GM23338 (cell line): ENCODE data around the gene USPL1. TPM values are rescaled to one million over a fixed set of nuclear protein-coding genes. Genes with fewer than 3 reads are reported as not detected.

Experiments used
- ATAC-seq: fragments of 200-7000 bp; cut with Tn5 transposase; 3 replicates; pipeline ENCODE4 v1.9.1; 2020
- DNase-seq: peaks from one replicate; pipeline ENCODE4 v3.0.0-alpha.2; 2015; ENCODE audit warnings: low spot score
- H2AFZ ChIP-seq: fragments of 200-600 bp; sonication (generic); 2 replicates; pipeline ENCODE4 v1.8.0; 2016; ENCODE audit warnings: antibody characterized with exemption, mild to moderate bottlenecking, moderate library complexity
- H3F3A ChIP-seq: fragments of 200-600 bp; sonication (generic); replicated peaks from 2 replicates; pipeline ENCODE4 v1.8.0; 2017; ENCODE audit warnings: antibody characterized with exemption, mixed run types, low read depth
- H3K27ac ChIP-seq: fragments of 200-600 bp; sonication (generic); 2 replicates; pipeline ENCODE4 v1.6.1; 2016; ENCODE audit warnings: low read depth
- H3K27me3 ChIP-seq: fragments of 200-600 bp; sonication (generic); 2 replicates; pipeline ENCODE4 v1.8.0; 2016; ENCODE audit warnings: mild to moderate bottlenecking, mixed run types, moderate library complexity; ENCODE audit not compliant: insufficient read depth
- H3K36me3 ChIP-seq: fragments of 200-600 bp; sonication (generic); 2 replicates; pipeline ENCODE4 v1.8.0; 2016; ENCODE audit warnings: mild to moderate bottlenecking; ENCODE audit not compliant: insufficient read depth
- H3K4me1 ChIP-seq: fragments of 200-600 bp; sonication (generic); 2 replicates; pipeline ENCODE4 v1.8.0; 2016; ENCODE audit warnings: mild to moderate bottlenecking, moderate library complexity; ENCODE audit not compliant: insufficient read depth
- H3K4me2 ChIP-seq: fragments of 200-600 bp; sonication (generic); 2 replicates; pipeline ENCODE4 v1.7.1; 2017; ENCODE audit warnings: mixed run types
- H3K4me3 ChIP-seq: fragments of 200-600 bp; sonication (generic); 2 replicates; pipeline ENCODE4 v1.6.1; 2016; ENCODE audit warnings: mixed run types
- H3K79me2 ChIP-seq: fragments of 200-600 bp; sonication (generic); replicated peaks from 2 replicates; pipeline ENCODE4 v1.8.0; 2017; ENCODE audit warnings: mild to moderate bottlenecking; ENCODE audit not compliant: insufficient read depth
- H3K9me2 ChIP-seq: fragments of 200-600 bp; sonication (generic); 2 replicates; pipeline ENCODE4 v1.8.0; 2017; ENCODE audit not compliant: insufficient read depth
- H4K20me1 ChIP-seq: fragments of 200-600 bp; sonication (generic); replicated peaks from 2 replicates; pipeline ENCODE4 v1.8.0; 2017; ENCODE audit warnings: mild to moderate bottlenecking; ENCODE audit not compliant: insufficient read depth
- H3K27ac Mint-ChIP-seq: 2 replicates; pipeline ENCODE4 v1.8.0; 2020; ENCODE audit warnings: inconsistent platforms, mild to moderate bottlenecking, moderate library complexity, mixed read lengths
- H3K27me3 Mint-ChIP-seq: 3 replicates; pipeline ENCODE4 v1.8.0; 2022; ENCODE audit warnings: low read depth, mild to moderate bottlenecking, moderate library complexity, mixed read lengths, inconsistent platforms; ENCODE audit not compliant: insufficient read depth, poor library complexity
- H3K36me3 Mint-ChIP-seq: 3 replicates; pipeline ENCODE4 v1.8.0; 2021; ENCODE audit warnings: low read depth, mild to moderate bottlenecking, inconsistent platforms, moderate library complexity, mixed read lengths
- H3K4me1 Mint-ChIP-seq: 3 replicates; pipeline ENCODE4 v1.8.0; 2020; ENCODE audit warnings: mild to moderate bottlenecking, inconsistent platforms, mixed read lengths
- H3K4me3 Mint-ChIP-seq: 3 replicates; pipeline ENCODE4 v1.8.0; 2021; ENCODE audit warnings: moderate library complexity, mild to moderate bottlenecking, inconsistent platforms, mixed read lengths
- H3K9me3 Mint-ChIP-seq: 3 replicates; pipeline ENCODE4 v1.8.0; 2020; ENCODE audit warnings: moderate library complexity, mild to moderate bottlenecking, inconsistent platforms, mixed read lengths
- CREB1 ChIP-seq: fragments of 250-450 bp; sonication (Bioruptor Pico); IDR thresholded peaks from 2 replicates; pipeline ENCODE4 v1.5.0; 2020; ENCODE audit warnings: low read depth, mild to moderate bottlenecking, moderate library complexity
- CTCF ChIP-seq, 2 experiments: fragments of 200-600 bp in 1 of 2; sonication (generic) in 1 of 2; conservative IDR thresholded peaks; 2 replicates each; pipeline versions ENCODE4 v1.5.1 to v1.6.1; 2016 to 2017; ENCODE audit warnings: antibody characterized with exemption in 2 of 2, low read depth in 2 of 2, mild to moderate bottlenecking in 2 of 2, moderate library complexity in 1 of 2
- ETS1 ChIP-seq: IDR thresholded peaks from 2 replicates; pipeline ENCODE4 v1.6.1; 2016; ENCODE audit warnings: antibody characterized with exemption
- EZH2 ChIP-seq: fragments of 200-600 bp; sonication (generic); IDR thresholded peaks from one replicate; pipeline ENCODE4 v1.8.0; 2017; ENCODE audit warnings: antibody characterized with exemption, mild to moderate bottlenecking, low read depth; ENCODE audit not compliant: unreplicated experiment
- EZH2phosphoT487 ChIP-seq: fragments of 200-600 bp; sonication (generic); IDR thresholded peaks from one replicate; pipeline ENCODE4 v1.8.1; 2018; ENCODE audit warnings: antibody characterized with exemption; ENCODE audit not compliant: unreplicated experiment
- JUNB ChIP-seq: IDR thresholded peaks from one replicate; pipeline ENCODE4 v1.6.1; 2016; ENCODE audit warnings: antibody characterized with exemption; ENCODE audit not compliant: unreplicated experiment
- NANOG ChIP-seq: IDR thresholded peaks from 2 replicates; pipeline ENCODE4 v1.6.1; 2016; ENCODE audit warnings: antibody characterized with exemption, borderline replicate concordance
- REST ChIP-seq: IDR thresholded peaks from one replicate; pipeline ENCODE4 v1.6.1; 2018; ENCODE audit warnings: antibody characterized with exemption; ENCODE audit not compliant: unreplicated experiment
- STAT1 ChIP-seq: IDR thresholded peaks from one replicate; pipeline ENCODE4 v1.6.1; 2016; ENCODE audit warnings: antibody characterized with exemption; ENCODE audit not compliant: unreplicated experiment
- ZNF331 ChIP-seq: fragments of 250-450 bp; sonication (Bioruptor Pico); IDR thresholded peaks from 2 replicates; pipeline ENCODE4 v1.5.0; 2020; ENCODE audit warnings: low read depth, mild to moderate bottlenecking, moderate library complexity
- polyA plus RNA-seq: library from polyadenylated mRNA; unstranded; fragments of >200 nt; fragmentation: Nextera tagmentation; extraction: Ambion mirVana; gene quantifications from 2 replicates; pipeline ENCODE4 v1.2.1, GENCODE V29; 2016
- total RNA-seq: library from RNA; depleted of rRNA; stranded (reverse); fragments of >200 nt; shearing (Covaris generic); gene quantifications from 2 replicates; pipeline ENCODE4 v1.2.3, GENCODE V29; 2014

USPL1 gene
- total and polyA plus RNA-seq, 2 experiments from 2014 or later = 12.4 to 24.1 TPM

- TF ChIP-seq CTCF (conservative IDR thresholded peaks at IDR 0.05; ENCODE audit: low read depth in 2 of 2) (no peak), CREB1 (no peak), EZH2 (no peak), EZH2phosphoT487 (no peak), NANOG (no peak), ZNF331 (no peak), ETS1 (no peak), REST (no peak)
These were observed 33.5 kb upstream of the USPL1 start (continued) for GRCh38 chr13:30584051-30584731.

DNA sequence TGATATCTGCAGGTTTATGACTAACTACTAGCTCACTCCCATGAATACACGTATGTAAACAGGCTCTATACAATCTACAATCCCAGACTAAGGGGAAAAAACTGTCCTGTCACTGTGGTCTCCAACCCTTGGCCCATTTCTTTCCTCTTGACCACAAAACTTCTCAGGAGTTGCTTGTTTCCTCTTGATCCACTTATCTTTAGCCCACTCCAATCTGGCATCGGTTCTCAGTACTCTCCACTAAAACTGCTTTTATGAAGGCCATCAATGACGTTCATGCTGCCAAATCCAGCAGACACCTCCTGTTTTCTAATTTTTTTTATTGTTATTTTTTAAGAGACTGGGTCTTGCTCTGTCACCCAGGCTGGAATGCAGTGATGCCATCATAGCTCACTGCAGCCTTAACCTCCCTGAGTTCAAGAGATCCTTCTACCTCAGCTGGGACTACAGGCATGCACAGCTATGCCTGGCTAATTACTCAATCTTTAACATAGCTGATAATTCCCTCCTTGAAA lies 31.9 kb upstream of the USPL1 start:
- H3K4me1 ChIP-seq = no peaks in the 10 kb centered on the region
- no peak overlapping the region for H3K27ac ChIP-seq
- no peaks in the 10 kb centered on the region for H4K20me1 ChIP-seq
- Mint-ChIP-seq H3K4me3 (no peak overlapping the region), H3K36me3 (no peaks in the 10 kb centered on the region), H3K9me3 (no peaks in the 10 kb centered on the region), H3K4me1 (peaks cover 1% of the 10 kb centered on the region; the same call in 1 of the 3 replicates), H3K27me3 (no peaks in the 10 kb centered on the region), H3K27ac (no peak overlapping the region)
- DNase-seq (no peak), ATAC-seq (no peak)
- no peaks in the 10 kb centered on the region for H3F3A ChIP-seq
- H3K27me3 ChIP-seq = no peaks in the 10 kb centered on the region
- H3K36me3 ChIP-seq = no peaks in the 10 kb centered on the region
- H3K4me3 ChIP-seq = no peak overlapping the region
- no peaks in the 10 kb centered on the region for H3K9me2 ChIP-seq
- no peak overlapping the region for H3K4me2 ChIP-seq
- no peak overlapping the region for H2AFZ ChIP-seq
- no peaks in the 10 kb centered on the region for H3K79me2 ChIP-seq
- TF ChIP-seq STAT1 = no peak
- no peak for TF ChIP-seq CREB1
- TF ChIP-seq JUNB = no peak
- no peak for TF ChIP-seq REST
- TF ChIP-seq ZNF331 = no peak
- TF ChIP-seq EZH2 = no peak
